HG03442 (cell line): ENCODE measurements around the gene BEND2.

ENCODE experiments used
- ATAC-seq: cut with Tn5 transposase; IDR thresholded peaks from one replicate; pipeline ENCODE4 v1.9.1; 2021; ENCODE audit warnings: mild to moderate bottlenecking, moderate library complexity; ENCODE audit not compliant: unreplicated experiment

BEND2 gene

GRCh38 chrX:18146954-18147353 lies 73.7 kb downstream of the BEND2 start:
- no peak for ATAC-seq

- ATAC-seq = no peak
Observed at GRCh38 chrX:18146009-18146408, 74.7 kb downstream of the BEND2 start.

GRCh38 chrX:18136816-18137215 lies 83.9 kb downstream of the BEND2 start:
- ATAC-seq = no peak

DNA sequence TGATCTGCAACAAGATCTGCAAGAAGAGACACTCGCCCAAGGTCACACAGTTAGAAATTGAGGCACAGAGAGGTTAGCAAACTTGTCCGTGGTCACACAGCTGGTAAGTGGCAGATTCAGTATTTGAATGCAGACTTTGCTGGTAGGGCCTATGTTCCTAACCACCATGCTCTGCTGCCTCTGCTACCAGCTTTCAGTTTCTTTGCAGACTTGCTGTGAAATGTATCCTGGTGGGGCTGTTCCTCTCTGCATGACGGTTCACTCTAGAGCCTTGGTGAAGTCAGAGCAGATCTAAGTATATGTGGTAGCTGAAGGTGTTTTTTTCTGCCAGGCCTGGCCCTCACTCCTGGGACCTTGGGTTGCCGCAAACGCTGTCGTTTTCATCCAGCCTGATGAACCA lies 87.1 kb downstream of the BEND2 start:
- ATAC-seq = no peak

DNA sequence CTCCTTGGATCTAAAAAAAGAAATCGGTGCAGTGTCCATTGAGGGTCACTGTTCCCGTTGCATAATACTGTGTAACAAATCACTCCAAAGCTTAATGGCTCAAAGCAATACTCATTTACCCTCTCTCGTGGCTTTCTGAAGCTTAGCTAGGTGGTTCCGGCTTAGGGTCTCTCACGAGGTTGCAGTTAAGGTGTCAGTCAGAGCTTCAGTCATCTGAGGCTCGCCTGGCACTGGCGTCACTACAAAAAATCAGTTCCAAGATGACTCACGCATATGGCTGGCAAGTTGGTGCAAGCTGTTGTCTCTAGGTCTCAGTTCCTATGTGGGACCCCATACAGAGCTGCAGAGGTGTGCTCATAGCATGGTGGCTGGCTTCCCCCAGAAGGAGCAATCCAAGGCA lies 91.0 kb downstream of the BEND2 start:
- ATAC-seq = no peak

- ATAC-seq = no peak
Observed at GRCh38 chrX:18126971-18127370, 93.7 kb downstream of the BEND2 start.

GRCh38 chrX:18119856-18120255 lies 100.8 kb downstream of the BEND2 start:
- ATAC-seq = no peak
